Heart left ventricle (tissue), 13 donors: ENCODE results near the gene PKD1.

Source experiments
- CTCF ChIP-seq, 12 donors: fragments of 200-600 bp; sonication (generic) in 4 of 12; IDR thresholded peaks; one replicate each; pipeline versions ENCODE4 v1.5.0 to v1.8.0; 2018 to 2022; ENCODE audit warnings: antibody characterized with exemption in 12 of 12, mild to moderate bottlenecking in 5 of 12
- POLR2A ChIP-seq, 2 donors: fragments of 450-650 bp; IDR thresholded peaks; one replicate each; pipeline ENCODE4 v1.6.1; 2017; ENCODE audit warnings: antibody characterized with exemption in 2 of 2, mild to moderate bottlenecking in 2 of 2, moderate library complexity in 2 of 2
- donor health status: ischemic (EF 13 %, LVEDD 7.1; RV severe dilation, severe dysfunction).
- donor health status: DM: no; HTN: yes; CAD: no.
- donor health status: DM: no; HTN: no; CAD: no.
- donor health status: ischemic (EF 25% LVEDD 6.9; RV normal size, moderate dysfunction).
- donor health status: ischemic (EF 25% LVEDD 5.7; RV mildly dilated, moderate dysfunction).
- donor health status: ischemic (EF 35%, LVEDD 5.7; RV mildly dilated, moderate dysfunction).
- donor health status: nonischemic (EF 11% LVEDD 7.7; RV severe dilation, severe dysfunction).
- donor health status: DM: yes; HTN: yes; CAD: no.
- donor health status: PGD.
- donor health status: ischemic (EF 29% LVEDD 5.4; RV normal size, mild dysfunction).
- donor health status: nonischemic (EF 23%, LVEDD 6.1; RV moderate dilation, normal function).

DNA sequence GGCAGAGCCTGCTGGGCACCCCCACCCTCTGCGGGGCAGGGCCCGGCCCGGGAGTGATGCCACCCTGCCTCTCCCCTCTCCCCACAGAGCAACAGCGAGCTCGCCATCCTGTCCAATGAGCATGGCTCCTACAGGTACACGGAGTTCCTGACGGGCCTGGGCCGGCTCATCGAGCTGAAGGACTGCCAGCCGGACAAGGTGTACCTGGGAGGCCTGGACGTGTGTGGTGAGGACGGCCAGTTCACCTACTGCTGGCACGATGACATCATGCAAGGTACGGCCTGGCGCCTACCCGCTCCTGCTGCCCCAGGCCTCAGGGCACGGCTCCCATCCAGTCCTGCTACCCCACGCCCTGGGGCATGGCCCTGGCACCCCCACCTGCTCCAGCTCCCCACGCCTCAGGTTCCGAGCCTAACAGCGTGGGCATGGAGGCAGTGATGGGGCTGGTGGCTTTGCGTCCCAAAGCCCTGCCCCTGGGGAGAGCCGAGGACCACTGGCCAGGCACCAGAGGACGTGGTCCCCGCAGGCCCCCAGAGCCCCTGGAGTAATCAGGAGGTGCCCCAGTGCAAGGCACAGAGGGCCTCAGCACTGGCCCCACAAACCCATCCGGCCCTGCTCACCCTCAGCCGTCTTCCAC lies 49.5 kb downstream of the PKD1 start:
- no peak for TF ChIP-seq CTCF (IDR thresholded peaks at IDR 0.05)
- TF ChIP-seq POLR2A (IDR thresholded peaks at IDR 0.05), result no peak
